HEK293 (cell line): ENCODE measurements around the gene FBXO3.
A peak's percentile ranks its signal among the peaks of the same experiment; 100 is the strongest.
"Not testable (repeated sequence)": the region's sequence is repeated elsewhere in the genome, so short reads cannot be mapped to it uniquely, and the experiment has no call there.

ENCODE experiments used
- CTCF ChIA-PET: fragments of 350-600 bp; formaldehyde crosslinking; extraction: SDS; loops from one replicate; lab custom pipeline; 2021; ENCODE audit warnings: antibody characterized with exemption; lab: Yijun Ruan, JAX
- POLR2A ChIA-PET: fragments of 300-600 bp; formaldehyde crosslinking; extraction: SDS; loops from one replicate; lab custom pipeline; 2020; ENCODE audit warnings: antibody characterized with exemption, inconsistent platforms; lab: Yijun Ruan, JAX
- H3K27ac ChIP-seq: fragments of 200-500 bp; sonication (Bioruptor generic); 2 replicates; pipeline ENCODE4 v1.5.1; 2014; ENCODE audit warnings: low read depth, low read length, control low read depth, inconsistent platforms; ENCODE audit errors: extremely low read depth
- H3K36me3 ChIP-seq, 2 experiments: fragments of 200-500 bp in 1 of 2; sonication (Bioruptor generic) in 1 of 2; 1 replicate in 1 of 2; 2 replicates in 1 of 2; pipeline ENCODE4 v1.5.1; 2014 to 2017; ENCODE audit warnings: inconsistent platforms in 2 of 2, low read length in 2 of 2; ENCODE audit not compliant: control insufficient read depth in 2 of 2, insufficient read depth in 1 of 2
- H3K4me1 ChIP-seq: fragments of 200-500 bp; sonication (Bioruptor generic); 2 replicates; pipeline ENCODE4 v1.5.1; 2014; ENCODE audit warnings: mild to moderate bottlenecking, low read length, inconsistent platforms; ENCODE audit not compliant: control insufficient read depth, insufficient read depth
- H3K4me3 ChIP-seq: 2 replicates; pipeline ENCODE4 v1.5.1; 2011; ENCODE audit warnings: low read depth, mild to moderate bottlenecking, control low read depth, low read length, moderate library complexity
- H3K9me3 ChIP-seq: fragments of 200-500 bp; sonication (Bioruptor generic); 2 replicates; pipeline ENCODE4 v1.5.1; 2014; ENCODE audit warnings: low read depth, low read length, inconsistent platforms; ENCODE audit not compliant: control insufficient read depth, insufficient read depth
- CTCF ChIP-seq: fragments of 450-650 bp; formaldehyde crosslinking; IDR thresholded peaks from 2 replicates; pipeline ENCODE4 v1.5.1; 2016; ENCODE audit warnings: missing biosample characterization, missing genetic modification characterization
- ELK4 ChIP-seq: IDR thresholded peaks from 2 replicates; pipeline ENCODE4 v1.6.1; 2011; ENCODE audit warnings: mild to moderate bottlenecking, low read depth, low read length, borderline replicate concordance
- KLF17 ChIP-seq: fragments of 450-650 bp; formaldehyde crosslinking; IDR thresholded peaks from 2 replicates; pipeline ENCODE4 v1.5.1; 2016; ENCODE audit warnings: missing biosample characterization, missing genetic modification characterization
- REST ChIP-seq: fragments of 450-650 bp; formaldehyde crosslinking; IDR thresholded peaks from 2 replicates; pipeline ENCODE4 v1.5.1; 2016; ENCODE audit warnings: missing biosample characterization, missing genetic modification characterization
- ZFHX2 ChIP-seq: fragments of 450-650 bp; formaldehyde crosslinking; conservative IDR thresholded peaks from 2 replicates; pipeline ENCODE4 v1.5.1; 2016; ENCODE audit warnings: missing biosample characterization, missing genetic modification characterization
- ZFP41 ChIP-seq: fragments of 450-650 bp; formaldehyde crosslinking; IDR thresholded peaks from 2 replicates; pipeline ENCODE4 v1.5.1; 2016; ENCODE audit warnings: missing biosample characterization, missing genetic modification characterization, borderline replicate concordance
- ZNF654 ChIP-seq: fragments of 450-650 bp; formaldehyde crosslinking; IDR thresholded peaks from 2 replicates; pipeline ENCODE4 v1.5.1; 2016; ENCODE audit warnings: low read depth, missing biosample characterization, missing genetic modification characterization
- ZNF660 ChIP-seq: fragments of 450-650 bp; IDR thresholded peaks from 2 replicates; pipeline ENCODE4 v1.5.1; 2018; ENCODE audit warnings: missing biosample characterization, mild to moderate bottlenecking, missing genetic modification characterization

Gene FBXO3

GRCh38 chr11:33773987-33774735 lies at the start of gene FBXO3 (continued):
- no peak for TF ChIP-seq KLF17 (tag by site-specific recombination)
- peak; percentile 24; the same call in 1 of the 2 replicates for TF ChIP-seq ZFHX2 (tag by site-specific recombination)
- TF ChIP-seq, all 188 proteins: peak for 22

- H3K4me3 ChIP-seq, H3K4me1 ChIP-seq, POLR2A ChIA-PET, H3K9me3 ChIP-seq, H3K36me3 ChIP-seq, H3K27ac ChIP-seq: not testable (repeated sequence)
- CTCF ChIA-PET, result interaction anchor here (0.6 to 3.1 kb wide), 3 partner anchors 10 to 165 kb away, joined by 4 to 17 read pairs (median 5); no protein-coding TSS in a partner anchor
Measured at GRCh38 chr11:33822981-33823380, 48.7 kb upstream of the FBXO3 start.

- Histone ChIP-seq H3K4me1 (no peaks in the 10 kb centered on the region), H3K36me3 (no peaks in the 10 kb centered on the region), H3K4me3 (no peak overlapping the region), H3K9me3 (no peaks in the 10 kb centered on the region), H3K27ac (no peak overlapping the region)
- POLR2A ChIA-PET, result no interaction called here
- CTCF ChIA-PET, result interaction anchor here (0.9 to 4.2 kb wide), 2 partner anchors 10 to 12 kb away, joined by 4 to 36 read pairs; no protein-coding TSS in a partner anchor
- TF ChIP-seq ZFP41, result no peak
Measured at GRCh38 chr11:33819278-33820035, 45.1 kb upstream of the FBXO3 start.

GRCh38 chr11:33808228-33808828 lies 34.0 kb upstream of the FBXO3 start:
- no peaks in the 10 kb centered on the region for H3K4me1 ChIP-seq
- no peak overlapping the region for H3K4me3 ChIP-seq
- no peak overlapping the region for H3K27ac ChIP-seq
- ChIA-PET CTCF (interaction anchor here (0.5 to 10.1 kb wide), 46 partner anchors 10 to 1056 kb away, joined by 3 to 269 read pairs (median 4); partner anchors contain the start of gene FBXO3), POLR2A (interaction anchor here (0.8 kb wide), 1 partner anchor 72 kb away, joined by 3 read pairs; the partner anchor contains the start of gene CD59)
- TF ChIP-seq ZNF660, result peak; percentile 52; the same call in 1 of the 2 replicates
- peak; percentile 74 for TF ChIP-seq CTCF (tag by site-specific recombination)
- no peak for TF ChIP-seq REST (tag by site-specific recombination)
- TF ChIP-seq ELK4, result no peak
- peak; percentile 63 for TF ChIP-seq ZNF654 (tag by site-specific recombination)
- H3K9me3 ChIP-seq, result no peaks in the 10 kb centered on the region
- no peaks in the 10 kb centered on the region for H3K36me3 ChIP-seq
